Vagina (tissue), 2 donors: ENCODE data around the gene NMBR. TPM values are rescaled to one million over a fixed set of nuclear protein-coding genes. Genes with fewer than 3 reads are reported as not detected.
"Not testable (repeated sequence)": the region's sequence is repeated elsewhere in the genome, so short reads cannot be mapped to it uniquely, and the experiment has no call there.

Experiments used
- DNase-seq, 2 donors: peaks; one replicate each; pipeline ENCODE4 v3.0.0-alpha.2; 2017; ENCODE audit errors: extremely low spot score in 2 of 2
- H3K27ac ChIP-seq: fragments of 200-600 bp; sonication (generic); one replicate; pipeline ENCODE4 v1.5.1; 2019
- H3K27me3 ChIP-seq: fragments of 200-600 bp; sonication (generic); one replicate; pipeline ENCODE4 v1.5.1; 2019
- H3K36me3 ChIP-seq, 2 donors: fragments of 200-600 bp; sonication (generic); one replicate each; pipeline ENCODE4 v1.5.1; 2017 to 2019
- H3K4me1 ChIP-seq: fragments of 200-600 bp; sonication (generic); one replicate; pipeline ENCODE4 v1.5.1; 2019
- H3K4me3 ChIP-seq, 2 donors: fragments of 200-600 bp; sonication (generic); 1 replicate in 1 of 2; 2 replicates in 1 of 2; pipeline ENCODE4 v1.5.1; 2016 to 2019
- H3K9me3 ChIP-seq: fragments of 200-600 bp; sonication (generic); one replicate; pipeline ENCODE4 v1.5.1; 2019
- CTCF ChIP-seq, 3 experiments: fragments of 450-650 bp in 2 of 3; fragments of 200-600 bp in 1 of 3; sonication (generic) in 1 of 3; IDR thresholded peaks; one replicate each; pipeline ENCODE4 v1.5.1; 2017 to 2019; ENCODE audit warnings: antibody characterized with exemption in 3 of 3, mild to moderate bottlenecking in 2 of 3, moderate library complexity in 2 of 3
- POLR2A ChIP-seq, 2 donors: fragments of 450-650 bp; IDR thresholded peaks; one replicate each; pipeline ENCODE4 v1.6.1; 2017; ENCODE audit warnings: antibody characterized with exemption in 2 of 2, mild to moderate bottlenecking in 2 of 2, moderate library complexity in 2 of 2
- POLR2AphosphoS5 ChIP-seq, 2 donors: sonication (generic); formaldehyde crosslinking; IDR thresholded peaks; one replicate each; pipeline ENCODE4 v1.9.0; 2017; ENCODE audit warnings: antibody characterized with exemption in 2 of 2, mild to moderate bottlenecking in 2 of 2, low read depth in 1 of 2; ENCODE audit not compliant: insufficient read depth in 1 of 2
- intact Hi-C: fragments of 100-400 bp; cut with DNase I; formaldehyde crosslinking; loops from one replicate; pipeline ENCODE4 v1.15.1; 2023
- total RNA-seq: library from RNA; depleted of rRNA; stranded (reverse); fragments of >200 nt; gene quantifications from one replicate; pipeline ENCODE4 v1.2.3, GENCODE V29; 2016

The NMBR gene
- total RNA-seq, 1 donor from 2014 or later, result not detected

- TF ChIP-seq POLR2AphosphoS5 (IDR thresholded peaks at IDR 0.05; ENCODE audit: insufficient read depth in 1 of 2, low read depth in 1 of 2), result no peak
- no peak for TF ChIP-seq CTCF (IDR thresholded peaks at IDR 0.05)
- no peak for TF ChIP-seq POLR2A (IDR thresholded peaks at IDR 0.05)
- Histone ChIP-seq H3K36me3 (no peaks in the 10 kb centered on the region), H3K9me3 (no peaks in the 10 kb centered on the region), H3K4me3 (no peak overlapping the region), H3K27me3 (no peaks in the 10 kb centered on the region), H3K4me1 (no peaks in the 10 kb centered on the region), H3K27ac (no peak overlapping the region)
- DNase-seq, result no peak
- intact Hi-C loops, result no loop called here
Observed at GRCh38 chr6:142045380-142046278, 101.3 kb downstream of the NMBR start.

DNA sequence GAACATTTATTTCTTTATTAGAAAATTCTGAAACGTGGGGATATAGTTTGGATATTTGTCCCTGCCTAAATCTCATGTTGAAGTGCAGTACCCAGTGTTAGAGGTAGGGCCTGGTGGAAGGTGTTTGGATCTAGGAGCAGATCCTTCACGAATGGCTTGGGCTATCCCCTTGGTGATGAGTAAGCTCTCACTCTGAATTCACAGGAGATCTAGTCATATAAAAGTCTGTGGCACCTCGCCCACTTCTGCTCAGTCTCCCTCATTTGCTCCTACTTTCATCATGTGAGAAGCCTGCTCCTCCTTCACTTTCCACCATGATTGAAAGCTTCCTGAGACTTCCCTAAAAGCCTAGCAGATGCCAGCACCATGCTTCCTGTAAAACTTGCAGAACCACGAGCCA lies 111.0 kb downstream of the NMBR start:
- H3K9me3 ChIP-seq, result no peaks in the 10 kb centered on the region
- H3K36me3 ChIP-seq, result no peaks in the 10 kb centered on the region
- no peak for TF ChIP-seq POLR2AphosphoS5 (IDR thresholded peaks at IDR 0.05; ENCODE audit: insufficient read depth in 1 of 2, low read depth in 1 of 2)
- no peak for TF ChIP-seq POLR2A (IDR thresholded peaks at IDR 0.05)
- TF ChIP-seq CTCF (IDR thresholded peaks at IDR 0.05), result no peak
- no peak for DNase-seq
- no peak overlapping the region for H3K27ac ChIP-seq
- H3K4me1 ChIP-seq, result no peaks in the 10 kb centered on the region
- H3K4me3 ChIP-seq, result no peak overlapping the region
- intact Hi-C loops, result no loop called here
- H3K27me3 ChIP-seq, result no peaks in the 10 kb centered on the region

GRCh38 chr6:142031035-142031434 lies 115.9 kb downstream of the NMBR start:
- H3K4me1 ChIP-seq, result no peaks in the 10 kb centered on the region
- no peak overlapping the region for H3K4me3 ChIP-seq
- H3K36me3 ChIP-seq, result no peaks in the 10 kb centered on the region
- no peak overlapping the region for H3K27ac ChIP-seq
- H3K9me3 ChIP-seq, result no peaks in the 10 kb centered on the region
- TF ChIP-seq CTCF (IDR thresholded peaks at IDR 0.05), result no peak
- no peak for TF ChIP-seq POLR2AphosphoS5 (IDR thresholded peaks at IDR 0.05; ENCODE audit: insufficient read depth in 1 of 2, low read depth in 1 of 2)
- no peak for TF ChIP-seq POLR2A (IDR thresholded peaks at IDR 0.05)
- no peaks in the 10 kb centered on the region for H3K27me3 ChIP-seq
- DNase-seq, result no peak
- intact Hi-C loops, result no loop called here

DNA sequence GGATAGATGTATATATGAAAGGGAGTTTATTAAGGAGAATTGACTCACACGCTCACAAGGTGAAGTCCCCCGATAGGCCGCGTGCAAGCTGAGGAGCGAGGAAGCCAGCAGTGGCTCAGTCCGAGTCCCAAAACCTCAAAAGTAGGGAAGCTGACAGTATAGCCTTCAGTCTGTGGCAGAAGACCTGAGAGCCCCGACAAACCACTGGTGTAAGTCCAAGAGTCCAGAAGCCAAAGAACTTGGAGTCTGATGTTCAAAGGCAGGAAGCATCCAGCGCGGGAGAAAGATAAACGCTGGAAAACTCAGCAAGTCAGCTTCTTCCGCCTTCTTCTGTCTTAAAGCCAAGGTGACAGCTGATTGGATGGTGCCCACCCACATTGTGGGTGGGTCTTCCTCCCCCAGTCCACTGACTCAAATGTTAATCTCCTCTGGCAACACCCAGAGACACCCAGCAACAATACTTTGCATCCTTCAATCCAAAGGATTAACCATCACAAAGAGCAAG lies 116.8 kb downstream of the NMBR start:
- Histone ChIP-seq H3K27me3 (no peaks in the 10 kb centered on the region), H3K4me3 (no peak overlapping the region), H3K4me1 (no peaks in the 10 kb centered on the region), H3K9me3 (no peaks in the 10 kb centered on the region), H3K27ac (no peak overlapping the region), H3K36me3 (no peaks in the 10 kb centered on the region)
- intact Hi-C loops, result no loop called here
- TF ChIP-seq POLR2A (IDR thresholded peaks at IDR 0.05), result no peak
- DNase-seq, result no peak

DNA sequence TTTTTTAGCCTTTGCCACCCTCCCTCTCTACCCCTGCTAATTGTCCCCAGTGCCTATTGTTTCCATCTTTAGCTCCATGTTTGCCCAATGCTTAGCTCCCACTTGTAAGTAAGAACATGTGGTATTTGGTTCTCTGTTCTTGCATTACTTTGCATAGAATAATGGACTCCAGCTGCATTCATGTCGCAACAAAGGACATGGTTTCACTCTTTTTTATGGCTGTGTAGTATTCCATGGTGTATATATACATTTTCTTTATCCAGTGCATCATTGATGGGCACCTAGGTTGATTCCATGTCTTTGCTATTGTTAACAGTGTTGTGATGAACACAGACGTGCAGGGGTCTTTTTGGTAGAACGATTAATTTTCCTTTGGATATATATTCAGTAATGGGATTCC lies 118.4 kb downstream of the NMBR start:
- Histone ChIP-seq H3K4me3 (no peak overlapping the region), H3K9me3 (no peaks in the 10 kb centered on the region), H3K36me3 (no peaks in the 10 kb centered on the region), H3K27ac (no peak overlapping the region), H3K27me3 (no peaks in the 10 kb centered on the region), H3K4me1 (no peaks in the 10 kb centered on the region)
- intact Hi-C loops, result no loop called here
- DNase-seq, result no peak
- TF ChIP-seq POLR2AphosphoS5 (IDR thresholded peaks at IDR 0.05; ENCODE audit: insufficient read depth in 1 of 2, low read depth in 1 of 2) (no peak), POLR2A (IDR thresholded peaks at IDR 0.05) (no peak), CTCF (IDR thresholded peaks at IDR 0.05) (no peak)

- H3K9me3 ChIP-seq, H3K36me3 ChIP-seq, H3K4me3 ChIP-seq, H3K27ac ChIP-seq, H3K27me3 ChIP-seq, intact Hi-C loops, H3K4me1 ChIP-seq, DNase-seq: not testable (repeated sequence)
Observed at GRCh38 chr6:142027804-142028203, 119.1 kb downstream of the NMBR start.
